Skeletal muscle cell (primary cell): Measurements from ENCODE around the gene AQP9.
A peak's percentile ranks its signal among the peaks of the same experiment; 100 is the strongest.

Experiments used
- DNase-seq: peaks from one replicate; pipeline ENCODE4 v3.0.0-alpha.2; 2010; ENCODE audit warnings: low read depth
- H3K4me3 ChIP-seq: 2 replicates; pipeline ENCODE4 v1.5.1; 2011; ENCODE audit warnings: low read depth, mild to moderate bottlenecking, control low read depth, low read length, moderate library complexity

Gene AQP9

GRCh38 chr15:58213587-58214338, 75.6 kb downstream of the AQP9 start:
- DNase-seq = peak; percentile 85
- H3K4me3 ChIP-seq = no peak overlapping the region

GRCh38 chr15:58214591-58215340, 76.6 kb downstream of the AQP9 start:
- no peak overlapping the region for H3K4me3 ChIP-seq
- no peak for DNase-seq

GRCh38 chr15:58217460-58217859, 79.3 kb downstream of the AQP9 start:
- DNase-seq = no peak
- no peak overlapping the region for H3K4me3 ChIP-seq

GRCh38 chr15:58221591-58222241, 83.5 kb downstream of the AQP9 start:
- no peak overlapping the region for H3K4me3 ChIP-seq
- DNase-seq = no peak

GRCh38 chr15:58222679-58223078, 84.5 kb downstream of the AQP9 start:
- no peak overlapping the region for H3K4me3 ChIP-seq
- no peak for DNase-seq

- no peak for DNase-seq
- H3K4me3 ChIP-seq = no peak overlapping the region
Observed at GRCh38 chr15:58223432-58223831, 85.3 kb downstream of the AQP9 start.

- no peak for DNase-seq
- H3K4me3 ChIP-seq = no peak overlapping the region
Observed at GRCh38 chr15:58224068-58224467, 85.9 kb downstream of the AQP9 start.

GRCh38 chr15:58227706-58228543, 89.7 kb downstream of the AQP9 start:
- H3K4me3 ChIP-seq = no peak overlapping the region
- DNase-seq = no peak

- H3K4me3 ChIP-seq = no peak overlapping the region
- peak; percentile 71 for DNase-seq
Observed at GRCh38 chr15:58228718-58229117, 90.5 kb downstream of the AQP9 start.

- DNase-seq = no peak
- H3K4me3 ChIP-seq = no peak overlapping the region
Observed at GRCh38 chr15:58229297-58229768, 91.2 kb downstream of the AQP9 start.

- DNase-seq = no peak
- no peak overlapping the region for H3K4me3 ChIP-seq
Observed at GRCh38 chr15:58232281-58233065, 94.3 kb downstream of the AQP9 start.

GRCh38 chr15:58233341-58233740, 95.2 kb downstream of the AQP9 start:
- DNase-seq = no peak

More at GRCh38 chr15:58233341-58233740, 95.2 kb downstream of the AQP9 start:
- H3K4me3 ChIP-seq = no peak overlapping the region
